Astrocyte (in vitro differentiated cells and primary cell): ENCODE measurements around the gene BICRA. TPM values are rescaled to one million over a fixed set of nuclear protein-coding genes. Genes with fewer than 3 reads are reported as not detected.
A peak's percentile ranks its signal among the peaks of the same experiment; 100 is the strongest.
"Not testable (repeated sequence)": the region's sequence is repeated elsewhere in the genome, so short reads cannot be mapped to it uniquely, and the experiment has no call there.

Experiments used
- DNase-seq: peaks from one replicate; pipeline ENCODE4 v3.0.0-alpha.2; 2010; ENCODE audit warnings: low read depth
- FAIRE-seq: peaks from 2 replicates; lab custom pipeline; 2011; peaks lifted over from hg19 to GRCh38; lab: Jason Lieb, UNC
- H2AFZ ChIP-seq: 2 replicates; pipeline ENCODE4 v1.6.0; 2012; ENCODE audit warnings: low read depth, low read length, inconsistent platforms
- H3K27ac ChIP-seq: 2 replicates; pipeline ENCODE4 v1.5.1; 2011; ENCODE audit warnings: low read depth, low read length, inconsistent platforms
- H3K27me3 ChIP-seq: 2 replicates; pipeline ENCODE4 v1.6.0; 2011; ENCODE audit warnings: low read length, inconsistent platforms; ENCODE audit not compliant: insufficient read depth
- H3K36me3 ChIP-seq: 2 replicates; pipeline ENCODE4 v1.5.1; 2011; ENCODE audit warnings: low read length, inconsistent platforms; ENCODE audit not compliant: insufficient read depth
- H3K4me1 ChIP-seq: 2 replicates; pipeline ENCODE4 v1.5.1; 2011; ENCODE audit warnings: low read length, inconsistent platforms; ENCODE audit not compliant: insufficient read depth
- H3K4me2 ChIP-seq: 2 replicates; pipeline ENCODE4 v1.6.0; 2012; ENCODE audit warnings: low read length, inconsistent platforms
- H3K4me3 ChIP-seq: 2 replicates; pipeline ENCODE4 v1.5.1; 2011; ENCODE audit warnings: low read depth, mild to moderate bottlenecking, low read length, inconsistent platforms; ENCODE audit not compliant: insufficient read depth
- H3K79me2 ChIP-seq: 2 replicates; pipeline ENCODE4 v1.6.0; 2012; ENCODE audit warnings: mild to moderate bottlenecking, low read length, inconsistent platforms; ENCODE audit not compliant: insufficient read depth
- H3K9ac ChIP-seq: 2 replicates; pipeline ENCODE4 v1.6.0; 2012; ENCODE audit warnings: mild to moderate bottlenecking, low read length, inconsistent platforms
- H3K9me3 ChIP-seq: 2 replicates; pipeline ENCODE4 v1.5.1; 2012; ENCODE audit warnings: low read depth, mild to moderate bottlenecking, low read length, inconsistent platforms; ENCODE audit not compliant: insufficient read depth
- H4K20me1 ChIP-seq: 2 replicates; pipeline ENCODE4 v1.6.0; 2012; ENCODE audit warnings: low read length, inconsistent platforms; ENCODE audit not compliant: insufficient read depth
- H3K27ac Mint-ChIP-seq: one replicate; pipeline ENCODE4 v1.8.0; 2021; ENCODE audit warnings: mild to moderate bottlenecking, mixed read lengths; ENCODE audit not compliant: unreplicated experiment
- H3K27me3 Mint-ChIP-seq: one replicate; pipeline ENCODE4 v1.8.0; 2021; ENCODE audit warnings: low read depth, mixed read lengths; ENCODE audit not compliant: unreplicated experiment
- H3K36me3 Mint-ChIP-seq: one replicate; pipeline ENCODE4 v1.8.0; 2021; ENCODE audit warnings: low read depth, mixed read lengths; ENCODE audit not compliant: unreplicated experiment
- H3K4me1 Mint-ChIP-seq: one replicate; pipeline ENCODE4 v1.8.0; 2021; ENCODE audit warnings: low read depth, mixed read lengths; ENCODE audit not compliant: unreplicated experiment
- H3K4me3 Mint-ChIP-seq: one replicate; pipeline ENCODE4 v1.8.0; 2021; ENCODE audit warnings: mild to moderate bottlenecking, moderate library complexity, mixed read lengths; ENCODE audit not compliant: unreplicated experiment
- H3K9me3 Mint-ChIP-seq: one replicate; pipeline ENCODE4 v1.8.0; 2021; ENCODE audit warnings: mild to moderate bottlenecking, mixed read lengths; ENCODE audit not compliant: unreplicated experiment
- EZH2 ChIP-seq: IDR thresholded peaks from 2 replicates; pipeline ENCODE4 v1.6.1; 2012; ENCODE audit warnings: mild to moderate bottlenecking, low read length, inconsistent platforms; ENCODE audit not compliant: insufficient read depth
- total RNA-seq: library from RNA; stranded (reverse); gene quantifications from 2 replicates; pipeline ENCODE4 v1.2.1, GENCODE V29; 2021
- TF ChIP-seq, protein P1 (sequence below): IDR thresholded peaks from 2 replicates; pipeline ENCODE4 v1.5.1; 2011; ENCODE audit warnings: low read depth, mild to moderate bottlenecking, inconsistent platforms, low read length, moderate library complexity; ENCODE audit not compliant: insufficient read depth

Gene BICRA
- total RNA-seq, 1 donor from 2014 or later = 20.7 TPM

DNA sequence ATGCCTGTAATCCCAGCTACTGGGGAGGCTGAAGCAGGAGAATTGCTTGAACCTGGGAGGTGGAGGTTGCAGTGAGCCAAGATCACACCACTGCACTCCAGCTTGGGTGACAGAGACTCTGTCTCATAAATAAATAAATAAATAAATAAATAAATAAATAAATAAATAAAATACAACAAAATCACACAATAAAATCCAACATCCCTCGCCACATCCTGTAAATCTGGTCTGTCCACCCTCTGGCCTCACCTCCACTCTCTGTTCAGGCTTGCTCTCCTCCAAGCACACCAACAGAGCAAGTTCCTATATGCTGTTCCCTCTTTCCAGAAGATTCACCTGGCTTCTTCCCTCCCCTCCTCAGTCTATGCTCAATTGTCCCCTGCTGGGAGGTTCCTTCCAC lies 25.8 kb upstream of the BICRA start:
- not testable (repeated sequence) for H3K36me3 Mint-ChIP-seq, H3K4me1 ChIP-seq, H3K27ac Mint-ChIP-seq, H2AFZ ChIP-seq, DNase-seq, H3K36me3 ChIP-seq, H3K27me3 Mint-ChIP-seq, H3K27me3 ChIP-seq, H3K9ac ChIP-seq, H4K20me1 ChIP-seq, H3K4me2 ChIP-seq, FAIRE-seq, H3K4me3 Mint-ChIP-seq, H3K27ac ChIP-seq, H3K79me2 ChIP-seq, H3K4me3 ChIP-seq
- peaks cover 11% of the 10 kb centered on the region for H3K9me3 ChIP-seq
- Mint-ChIP-seq H3K4me1 (peaks cover 11% of the 10 kb centered on the region), H3K9me3 (peaks cover 12% of the 10 kb centered on the region)

DNA sequence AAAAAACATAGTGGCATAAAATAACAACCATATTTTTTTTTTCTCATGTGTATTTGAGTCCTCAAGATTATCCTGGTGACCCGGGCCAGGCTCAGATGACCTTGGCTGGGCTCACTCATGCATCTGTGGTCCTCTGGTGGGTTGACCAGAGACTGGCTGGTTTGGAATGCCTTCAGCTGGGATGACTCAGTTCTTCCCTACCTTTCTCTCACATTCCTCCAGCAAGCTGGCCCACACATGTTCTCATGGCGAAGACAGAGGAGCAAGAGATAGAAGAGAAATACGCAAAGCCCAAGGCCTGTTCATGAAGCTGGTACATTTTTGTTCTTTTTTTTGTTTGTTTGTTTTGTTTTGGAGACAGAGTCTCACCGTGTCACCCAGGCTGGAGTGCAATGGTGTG lies 21.6 kb upstream of the BICRA start:
- H3K4me3 Mint-ChIP-seq = no peak overlapping the region
- H3K27ac Mint-ChIP-seq = no peak overlapping the region
- TF ChIP-seq, protein P1, sequence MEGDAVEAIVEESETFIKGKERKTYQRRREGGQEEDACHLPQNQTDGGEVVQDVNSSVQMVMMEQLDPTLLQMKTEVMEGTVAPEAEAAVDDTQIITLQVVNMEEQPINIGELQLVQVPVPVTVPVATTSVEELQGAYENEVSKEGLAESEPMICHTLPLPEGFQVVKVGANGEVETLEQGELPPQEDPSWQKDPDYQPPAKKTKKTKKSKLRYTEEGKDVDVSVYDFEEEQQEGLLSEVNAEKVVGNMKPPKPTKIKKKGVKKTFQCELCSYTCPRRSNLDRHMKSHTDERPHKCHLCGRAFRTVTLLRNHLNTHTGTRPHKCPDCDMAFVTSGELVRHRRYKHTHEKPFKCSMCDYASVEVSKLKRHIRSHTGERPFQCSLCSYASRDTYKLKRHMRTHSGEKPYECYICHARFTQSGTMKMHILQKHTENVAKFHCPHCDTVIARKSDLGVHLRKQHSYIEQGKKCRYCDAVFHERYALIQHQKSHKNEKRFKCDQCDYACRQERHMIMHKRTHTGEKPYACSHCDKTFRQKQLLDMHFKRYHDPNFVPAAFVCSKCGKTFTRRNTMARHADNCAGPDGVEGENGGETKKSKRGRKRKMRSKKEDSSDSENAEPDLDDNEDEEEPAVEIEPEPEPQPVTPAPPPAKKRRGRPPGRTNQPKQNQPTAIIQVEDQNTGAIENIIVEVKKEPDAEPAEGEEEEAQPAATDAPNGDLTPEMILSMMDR = no peak
- TF ChIP-seq EZH2 = no peak
- H3K9ac ChIP-seq = no peak overlapping the region
- no peaks in the 10 kb centered on the region for H3K79me2 ChIP-seq
- no peak overlapping the region for H3K27ac ChIP-seq
- H3K27me3 Mint-ChIP-seq = no peaks in the 10 kb centered on the region
- no peaks in the 10 kb centered on the region for H4K20me1 ChIP-seq
- H2AFZ ChIP-seq = no peak overlapping the region
- H3K9me3 ChIP-seq = peaks cover 7% of the 10 kb centered on the region
- no peak for FAIRE-seq
- H3K36me3 Mint-ChIP-seq = peaks cover 7% of the 10 kb centered on the region
- no peaks in the 10 kb centered on the region for H3K4me1 ChIP-seq
- no peak overlapping the region for H3K4me3 ChIP-seq
- DNase-seq = peak; percentile 68
- H3K36me3 ChIP-seq = no peaks in the 10 kb centered on the region
- peaks cover 9% of the 10 kb centered on the region for H3K4me1 Mint-ChIP-seq
- no peaks in the 10 kb centered on the region for H3K27me3 ChIP-seq
- H3K4me2 ChIP-seq = no peak overlapping the region
- peaks cover 14% of the 10 kb centered on the region for H3K9me3 Mint-ChIP-seq

DNA sequence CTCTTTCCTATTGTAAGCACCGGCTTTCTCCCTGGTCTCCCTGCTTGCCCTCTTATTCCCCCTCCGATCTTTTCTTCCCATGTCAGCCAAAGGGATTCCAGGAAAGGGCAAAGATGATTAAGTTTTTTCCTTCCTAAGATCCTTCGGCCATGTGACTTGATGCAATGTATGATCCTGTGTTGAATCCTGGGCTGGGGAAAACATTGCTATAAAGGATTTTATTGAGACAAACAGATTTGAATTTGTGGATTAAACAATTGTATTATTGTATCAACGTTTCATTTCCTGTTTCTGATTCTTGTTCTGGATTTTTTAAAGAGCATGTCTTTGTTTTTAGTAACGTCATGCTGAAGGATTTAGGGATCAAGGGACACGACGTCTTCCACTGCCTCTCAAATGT lies 19.1 kb upstream of the BICRA start:
- Histone ChIP-seq H3K27me3 (no peaks in the 10 kb centered on the region), H4K20me1 (no peaks in the 10 kb centered on the region), H3K9me3 (peaks cover 7% of the 10 kb centered on the region), H3K36me3 (no peaks in the 10 kb centered on the region), H3K4me2 (no peak overlapping the region), H3K4me1 (no peaks in the 10 kb centered on the region), H3K27ac (no peak overlapping the region), H2AFZ (no peak overlapping the region), H3K9ac (no peak overlapping the region), H3K4me3 (no peak overlapping the region), H3K79me2 (no peaks in the 10 kb centered on the region)
- peaks cover 7% of the 10 kb centered on the region for H3K36me3 Mint-ChIP-seq
- H3K4me3 Mint-ChIP-seq = no peak overlapping the region
- H3K27me3 Mint-ChIP-seq = no peaks in the 10 kb centered on the region
- no peak for TF ChIP-seq EZH2
- TF ChIP-seq, protein P1 = no peak
- FAIRE-seq (no peak), DNase-seq (no peak)
- peaks cover 14% of the 10 kb centered on the region for H3K9me3 Mint-ChIP-seq
- H3K4me1 Mint-ChIP-seq = peaks cover 5% of the 10 kb centered on the region
- H3K27ac Mint-ChIP-seq = no peak overlapping the region
